Measurements from ENCODE around the gene TAGLN3. TPM values are rescaled to one million over a fixed set of nuclear protein-coding genes. Genes with fewer than 3 reads are reported as not detected.

The TAGLN3 gene
- total RNA-seq, 2 experiments from 2014 or later: 0.52 to 0.57 TPM

DNA sequence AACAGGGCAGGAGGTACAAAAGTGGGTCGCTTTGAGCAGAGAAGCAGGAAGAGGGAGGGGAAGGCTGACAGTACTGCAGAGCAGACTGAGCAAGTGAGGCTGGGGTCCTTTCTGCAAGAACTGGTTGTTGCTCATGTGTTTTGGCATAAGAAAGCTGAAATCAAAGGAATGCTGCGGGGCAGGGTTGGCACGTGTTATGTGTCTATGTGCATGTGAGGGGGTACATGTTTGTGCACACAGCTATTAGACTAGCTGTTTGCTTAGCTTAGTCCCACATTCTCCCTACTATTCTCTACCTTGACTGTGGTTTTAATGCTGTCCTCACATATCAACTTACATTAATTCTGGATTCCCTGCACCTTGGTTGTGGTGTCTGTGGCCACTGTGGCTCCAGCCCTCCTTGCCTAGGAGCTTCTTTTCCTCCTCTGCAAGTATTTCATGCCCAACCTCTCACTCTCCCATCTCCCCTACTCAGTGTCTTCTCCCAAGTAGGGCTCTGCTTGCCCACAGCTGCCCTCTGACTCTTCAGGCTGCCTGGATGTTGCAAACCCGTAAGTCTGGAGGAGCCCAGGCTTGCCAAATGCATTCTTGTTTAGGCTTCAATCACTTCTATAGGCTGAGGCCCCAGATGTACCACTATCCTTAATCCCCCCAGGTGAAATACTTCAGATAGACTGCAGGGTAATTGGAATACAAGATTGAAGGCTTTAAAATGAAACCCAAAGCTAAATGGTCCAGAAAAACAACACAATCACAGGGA is 4.8 kb downstream of the TAGLN3 start:
- ChIA-PET CTCF (interaction anchor here (1.1 to 4.7 kb wide), 3 partner anchors 9 to 14 kb away, joined by 4 to 24 read pairs (median 10); no protein-coding TSS in a partner anchor), POLR2A (interaction anchor here (1.6 kb wide), 1 partner anchor 24 kb away, joined by 10 read pairs; the partner anchor contains the start of gene ABHD10)

- ChIA-PET CTCF (interaction anchor here (1.7 to 4.7 kb wide), 2 partner anchors 9 to 15 kb away, joined by 10 to 24 read pairs; no protein-coding TSS in a partner anchor), POLR2A (interaction anchor here (1.6 kb wide), 1 partner anchor 25 kb away, joined by 10 read pairs; the partner anchor contains the start of gene ABHD10)
These were observed 5.5 kb downstream of the TAGLN3 start for GRCh38 chr3:112004187-112004586.

- ChIA-PET CTCF (interaction anchor here (1.7 to 4.7 kb wide), 2 partner anchors 9 to 15 kb away, joined by 10 to 24 read pairs; no protein-coding TSS in a partner anchor), POLR2A (no interaction called here)
These were observed 5.9 kb downstream of the TAGLN3 start for GRCh38 chr3:112004669-112005068.

DNA sequence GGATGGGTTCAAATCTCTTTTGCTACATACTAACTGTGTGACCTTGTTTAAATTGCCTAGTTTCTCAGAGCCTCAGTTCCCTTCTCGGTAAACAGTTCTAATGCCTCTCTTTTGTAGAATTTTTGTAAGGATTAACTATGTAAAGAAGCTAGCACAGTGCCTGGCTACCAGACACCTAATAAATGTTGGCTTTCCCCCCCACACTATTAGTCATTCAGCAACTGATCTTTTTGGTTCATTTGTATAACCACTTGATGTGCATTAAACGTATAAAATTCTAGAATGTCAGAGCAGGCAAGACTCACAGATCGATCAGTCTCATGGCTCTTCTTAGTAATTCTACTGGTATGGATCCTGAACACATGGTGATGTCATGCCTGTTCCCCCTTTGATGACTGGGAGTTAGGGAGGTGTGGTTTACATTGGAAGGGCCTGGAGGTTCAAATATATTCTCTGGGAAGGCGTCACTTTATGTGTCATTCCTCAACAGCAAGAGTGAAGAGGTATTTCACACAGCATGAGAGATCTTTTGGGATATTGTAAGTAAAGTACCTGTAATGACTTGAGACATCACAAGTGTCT is 6.5 kb downstream of the TAGLN3 start:
- ChIA-PET CTCF (interaction anchor here (1.7 to 4.7 kb wide), 2 partner anchors 8 to 16 kb away, joined by 10 to 24 read pairs; no protein-coding TSS in a partner anchor), POLR2A (no interaction called here)

DNA sequence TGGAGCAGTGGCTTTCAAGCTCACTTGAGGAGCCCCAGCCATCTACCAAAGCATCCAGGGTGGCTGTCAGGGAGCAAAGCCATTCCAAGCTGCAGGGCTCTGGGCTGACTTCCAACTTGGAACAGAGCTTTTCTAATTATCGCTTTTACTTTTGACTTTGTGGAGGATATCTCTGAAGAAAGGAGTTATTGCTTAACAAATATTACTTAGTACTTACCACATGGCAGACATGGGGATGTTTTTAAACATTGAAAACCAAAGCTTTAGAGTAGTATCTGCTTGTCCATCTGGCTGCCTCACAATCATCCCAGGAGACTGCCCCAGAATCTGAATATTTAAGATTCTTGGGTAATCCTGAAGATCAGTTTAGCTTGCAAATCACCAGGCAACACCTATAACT is 8.9 kb downstream of the TAGLN3 start:
- ChIA-PET POLR2A (no interaction called here), CTCF (interaction anchor here (0.9 to 1.8 kb wide), 2 partner anchors 9 to 19 kb away, joined by 3 to 7 read pairs; no protein-coding TSS in a partner anchor)

DNA sequence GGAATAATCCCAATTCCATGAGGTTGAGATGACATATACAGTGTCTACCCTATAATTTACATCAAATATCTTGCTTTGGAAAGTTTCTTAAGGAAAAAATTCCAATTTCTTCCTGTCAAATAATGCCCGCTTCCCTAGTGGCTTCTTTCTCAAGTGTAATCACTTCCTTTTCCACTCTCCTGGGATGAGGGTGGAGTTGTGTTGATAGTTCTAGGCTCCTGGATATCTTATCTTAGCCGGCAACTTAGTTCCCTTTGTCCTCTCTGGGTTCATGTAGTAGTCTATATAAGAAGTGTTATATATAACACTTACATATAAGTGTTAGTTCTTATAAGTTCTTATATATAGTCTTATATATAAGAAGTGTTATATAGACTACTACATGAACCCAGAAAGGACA is 10.9 kb downstream of the TAGLN3 start:
- CTCF ChIA-PET: no interaction called here
- POLR2A ChIA-PET: no interaction called here

DNA sequence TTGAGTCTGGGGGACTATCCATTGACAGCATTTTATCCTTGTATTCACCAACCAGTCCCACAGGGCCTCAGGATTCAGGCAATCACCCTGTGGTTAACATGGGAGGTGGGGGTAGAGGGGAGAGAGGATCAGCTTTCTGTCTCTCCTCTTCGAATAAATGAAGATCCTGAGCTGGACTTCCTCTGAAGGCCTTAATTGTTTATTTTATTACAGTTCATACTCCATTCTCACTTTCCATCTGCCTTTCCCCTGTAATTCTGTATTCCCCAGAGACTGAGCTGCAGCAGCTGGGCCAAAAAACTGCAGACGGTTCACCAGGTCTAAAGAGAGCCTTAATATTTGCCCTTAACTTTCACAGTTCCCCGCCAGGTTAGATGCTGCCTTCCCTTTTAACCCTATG is 11.9 kb downstream of the TAGLN3 start:
- ChIA-PET CTCF (interaction anchor here (0.6 kb wide), 1 partner anchor 14 kb away, joined by 3 read pairs; no protein-coding TSS in a partner anchor), POLR2A (no interaction called here)

- POLR2A ChIA-PET: no interaction called here
- CTCF ChIA-PET: no interaction called here
These were observed 12.7 kb downstream of the TAGLN3 start for GRCh38 chr3:112011376-112011940.

DNA sequence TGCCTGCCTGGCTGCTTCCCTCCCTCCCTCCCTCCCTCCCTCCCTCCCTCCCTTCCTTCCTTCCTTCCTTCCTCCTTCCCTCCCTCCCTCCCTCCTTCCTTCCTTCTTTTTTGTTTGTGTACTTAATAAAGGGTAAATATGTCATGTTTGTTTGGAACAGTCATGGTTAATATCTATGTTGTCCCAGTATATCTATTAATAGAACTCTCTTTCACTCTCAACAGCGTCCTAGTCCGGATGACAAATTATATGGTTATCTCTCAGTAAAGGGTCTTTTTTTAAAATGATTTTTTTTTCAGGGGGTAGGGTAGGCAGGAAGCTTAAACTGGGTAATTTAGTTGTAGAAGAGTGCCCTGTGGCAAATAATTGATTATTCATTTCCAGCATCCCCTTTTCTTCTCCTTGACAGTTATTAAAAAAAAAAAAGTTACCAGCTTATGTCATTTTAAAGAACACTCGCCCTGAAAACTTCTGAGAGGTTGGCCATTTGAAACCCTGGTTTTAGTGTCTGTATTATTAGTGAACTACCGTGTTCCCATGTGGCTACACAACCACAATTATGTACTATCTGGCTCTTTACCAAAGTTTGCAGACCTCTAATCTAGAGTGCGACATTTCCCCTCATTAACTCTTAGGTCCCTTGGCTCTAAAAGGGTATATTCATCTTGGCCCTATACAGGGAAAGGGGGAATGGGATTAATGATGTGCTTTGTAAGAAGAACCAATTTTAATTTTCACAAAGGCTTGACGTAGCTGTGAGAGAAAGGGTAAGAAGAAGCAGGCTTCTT is 13.7 kb downstream of the TAGLN3 start:
- ChIA-PET POLR2A (no interaction called here), CTCF (interaction anchor here (0.6 to 2.7 kb wide), 11 partner anchors 10 to 511 kb away, joined by 4 to 33 read pairs (median 8); partner anchors contain the start of genes ABHD10 and TAGLN3)

DNA sequence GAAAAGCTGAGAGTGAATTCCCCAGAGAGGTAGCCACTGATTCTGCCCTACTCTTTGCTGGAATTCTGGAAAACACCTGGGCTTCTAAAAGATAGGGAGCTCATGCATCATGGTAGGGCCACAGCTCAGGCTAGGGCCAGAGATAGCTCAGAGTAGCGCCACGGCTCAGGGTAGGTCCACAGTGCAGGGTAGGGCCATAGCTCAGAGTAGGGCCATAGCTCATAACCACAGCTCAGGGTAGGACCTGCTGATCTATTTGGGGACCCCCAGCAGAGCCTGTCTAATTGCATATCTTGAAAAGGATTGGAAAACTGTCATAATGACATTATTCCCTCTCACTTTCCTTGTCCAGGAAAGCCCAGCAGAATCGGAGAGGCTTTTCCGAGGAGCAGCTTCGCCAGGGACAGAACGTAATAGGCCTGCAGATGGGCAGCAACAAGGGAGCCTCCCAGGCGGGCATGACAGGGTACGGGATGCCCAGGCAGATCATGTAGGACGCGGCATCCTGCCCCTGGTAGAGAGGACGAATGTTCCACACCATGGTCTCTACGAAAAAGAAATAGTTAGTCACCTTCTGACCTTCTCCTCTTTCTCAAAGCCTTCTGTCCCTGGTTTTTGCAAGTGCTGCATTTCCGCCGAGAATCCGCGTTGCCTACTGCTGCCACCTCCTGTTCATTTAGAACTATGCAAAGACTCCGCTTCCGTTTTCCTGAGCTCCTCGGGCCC is 14.5 kb downstream of the TAGLN3 start:
- ChIA-PET CTCF (interaction anchor here (0.6 to 2.7 kb wide), 22 partner anchors 10 to 423 kb away, joined by 3 to 33 read pairs (median 5); partner anchors contain the start of genes ABHD10 and TAGLN3), POLR2A (interaction anchor here (1.6 kb wide), 1 partner anchor 34 kb away, joined by 5 read pairs; no protein-coding TSS in a partner anchor)

- POLR2A ChIA-PET: interaction anchor here (1.6 kb wide), 1 partner anchor 34 kb away, joined by 5 read pairs; no protein-coding TSS in a partner anchor
These were observed 15.0 kb downstream of the TAGLN3 start for GRCh38 chr3:112013784-112014143.

DNA sequence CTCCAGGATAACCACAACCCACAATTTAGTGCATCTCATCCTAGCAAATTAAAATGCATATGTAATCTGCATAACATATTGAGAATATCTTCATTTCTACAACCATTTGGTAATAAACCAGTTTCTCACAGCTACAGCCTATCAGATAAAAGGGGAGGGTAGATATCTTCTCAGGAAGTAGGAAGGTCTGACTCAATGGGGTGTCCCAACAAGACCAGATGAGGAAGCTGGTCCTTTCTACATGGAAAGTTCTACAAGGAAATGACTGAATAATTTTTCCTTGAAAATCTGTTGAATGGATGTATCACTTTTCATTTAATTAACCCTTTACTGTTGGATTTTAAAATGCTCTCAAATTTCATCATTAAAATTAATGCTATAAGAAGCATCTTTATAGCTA is 18.4 kb downstream of the TAGLN3 start:
- ChIA-PET POLR2A (no interaction called here), CTCF (interaction anchor here (0.8 to 1.2 kb wide), 2 partner anchors 9 to 14 kb away, joined by 3 read pairs; no protein-coding TSS in a partner anchor)

More at GRCh38 chr3:112013784-112014143, 15.0 kb downstream of the TAGLN3 start:
- CTCF ChIA-PET: interaction anchor here (0.6 to 2.7 kb wide), 22 partner anchors 10 to 424 kb away, joined by 3 to 33 read pairs (median 5); partner anchors contain the start of genes ABHD10 and TAGLN3

GRCh38 chr3:112018712-112019111 is 20.0 kb downstream of the TAGLN3 start:
- CTCF ChIA-PET: no interaction called here
- POLR2A ChIA-PET: no interaction called here

DNA sequence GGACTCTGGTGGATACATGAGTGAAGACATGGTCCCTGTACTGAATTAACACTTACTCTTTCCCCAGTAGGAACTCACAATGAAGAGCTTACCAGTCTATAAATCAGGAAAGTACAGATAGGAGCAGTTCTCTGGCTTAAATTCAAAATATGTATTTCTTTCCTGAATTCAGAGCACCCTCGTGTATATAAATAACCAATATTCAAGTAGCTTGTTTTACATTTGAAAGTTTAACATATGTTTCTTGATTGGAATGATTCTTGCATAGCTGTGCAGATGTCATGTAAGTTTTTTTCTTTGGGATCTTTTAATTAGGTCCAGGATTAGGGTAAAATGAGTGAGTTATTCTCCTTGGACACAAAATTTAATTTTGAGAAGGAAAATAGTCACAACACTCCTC is 21.0 kb downstream of the TAGLN3 start:
- ChIA-PET POLR2A (interaction anchor here (0.7 kb wide), 1 partner anchor 41 kb away, joined by 4 read pairs; the partner anchor contains the start of gene ABHD10), CTCF (interaction anchor here (0.7 to 1.2 kb wide), 2 partner anchors 21 to 31 kb away, joined by 3 to 5 read pairs; no protein-coding TSS in a partner anchor)

DNA sequence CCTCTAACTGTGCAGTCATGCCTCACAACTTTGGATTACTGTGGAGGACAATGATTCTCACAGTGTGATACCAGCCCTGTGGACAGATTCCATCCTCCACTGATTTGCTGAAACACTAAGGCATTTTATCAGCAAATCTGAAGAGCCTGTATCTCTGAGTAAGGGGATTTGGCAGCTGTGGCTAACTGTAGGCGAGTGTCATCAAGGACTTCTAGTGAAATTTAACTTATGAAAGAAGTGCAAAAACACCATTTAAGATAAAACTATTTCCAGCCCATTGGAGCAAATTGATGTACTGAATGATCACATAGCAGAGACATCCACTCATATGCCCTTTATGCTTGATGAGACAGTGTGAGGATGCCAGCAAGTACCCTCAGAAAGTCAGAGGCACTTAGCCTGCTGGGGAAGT is 22.0 kb downstream of the TAGLN3 start:
- ChIA-PET CTCF (interaction anchor here (0.7 to 1.2 kb wide), 2 partner anchors 22 to 32 kb away, joined by 3 to 5 read pairs; no protein-coding TSS in a partner anchor), POLR2A (interaction anchor here (0.7 kb wide), 1 partner anchor 42 kb away, joined by 4 read pairs; the partner anchor contains the start of gene ABHD10)

DNA sequence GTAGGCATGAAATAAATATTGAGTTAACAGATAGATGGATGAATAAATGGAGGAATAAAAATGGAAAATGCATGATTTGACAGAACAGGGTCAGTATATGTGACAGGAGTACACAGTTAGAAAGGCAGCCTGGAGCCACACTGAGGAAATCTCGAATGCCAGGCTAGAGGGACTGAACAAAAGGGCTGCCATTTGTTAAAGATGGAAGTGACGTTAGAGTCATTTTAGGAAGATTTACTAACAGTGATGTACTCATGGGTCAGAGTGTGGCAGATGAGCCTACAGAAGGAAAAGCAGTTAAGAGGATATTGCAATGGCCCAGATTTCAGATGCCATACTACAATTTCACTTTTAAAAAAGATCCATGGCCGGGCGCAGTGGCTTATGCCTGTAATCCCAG is 28.4 kb downstream of the TAGLN3 start:
- CTCF ChIA-PET: no interaction called here
- POLR2A ChIA-PET: no interaction called here

GRCh38 chr3:112027826-112028225 is 29.1 kb downstream of the TAGLN3 start:
- ChIA-PET CTCF (interaction anchor here (1.2 to 1.3 kb wide), 2 partner anchors 14 to 16 kb away, joined by 3 to 4 read pairs; no protein-coding TSS in a partner anchor), POLR2A (no interaction called here)

- ChIA-PET CTCF (interaction anchor here (0.8 kb wide), 2 partner anchors 15 to 41 kb away, joined by 3 read pairs; no protein-coding TSS in a partner anchor), POLR2A (no interaction called here)
These were observed 32.2 kb downstream of the TAGLN3 start for GRCh38 chr3:112030901-112031300.
